NCI-H1436 (cell line): ENCODE results near the gene CABP7.

Source experiments
- DNase-seq: peaks from one replicate; lab custom pipeline; 2025; lab: John Stamatoyannopoulos, UW

CABP7 gene

GRCh38 chr22:29773233-29773632, 53.4 kb downstream of the CABP7 start:
- no peak for DNase-seq

GRCh38 chr22:29780220-29780619, 60.4 kb downstream of the CABP7 start:
- no peak for DNase-seq

GRCh38 chr22:29780748-29781676, 61.2 kb downstream of the CABP7 start:
- no peak for DNase-seq
